HTERT RPE-1 (cell line): ENCODE measurements around the gene AK6.
"Not testable (repeated sequence)": the region's sequence is repeated elsewhere in the genome, so short reads cannot be mapped to it uniquely, and the experiment has no call there.

Experiments used
- in situ Hi-C: fragments of 300-500 bp; cut with MboI; formaldehyde crosslinking; loops from 4 replicates; pipeline ENCODE4 v1.14.3; 2020; ENCODE audit warnings: low sequenced_read_pairs

Gene AK6

DNA sequence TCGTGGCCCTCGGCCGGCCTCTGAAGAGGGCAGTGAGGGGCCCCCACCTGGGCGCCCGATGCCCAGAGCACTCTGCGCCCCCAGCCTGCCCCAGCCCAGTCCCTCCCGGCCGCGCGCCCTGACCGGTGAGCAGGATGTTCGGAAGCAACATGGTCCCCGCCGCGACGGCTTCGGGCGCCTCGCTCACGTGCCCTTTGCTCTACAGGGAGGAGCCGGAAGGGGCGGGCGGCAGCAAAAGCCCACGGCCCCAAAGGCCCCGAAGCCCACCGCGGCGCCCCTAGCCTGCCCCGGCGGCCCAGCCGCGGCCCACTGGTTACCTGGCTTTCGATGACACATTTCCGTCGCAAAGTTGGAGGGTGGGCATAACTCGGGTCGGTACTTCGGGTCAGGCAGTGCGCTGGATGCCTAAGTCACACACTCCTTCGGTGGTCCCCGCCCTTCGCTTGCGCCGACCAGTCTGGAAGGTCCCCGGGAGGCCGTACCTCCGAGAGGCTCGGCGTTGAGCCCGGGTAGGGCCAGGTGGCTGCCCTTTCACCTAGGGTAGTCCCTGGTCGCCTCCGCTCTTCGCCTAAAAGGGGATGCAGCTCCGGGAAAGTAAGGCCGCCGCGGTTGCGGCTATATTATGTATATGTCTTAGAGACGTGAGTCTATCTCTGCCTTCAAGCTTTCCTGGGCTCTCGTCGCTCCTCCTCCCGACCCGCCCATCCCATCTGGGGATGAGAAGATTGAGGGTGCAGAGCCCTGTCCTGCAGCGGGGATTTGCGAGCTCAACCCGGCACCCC, at the start of gene AK6, which contains the start of the genes RAD17 and TAF9:
AK6 (minus strand) TSS at position 181 of the 782 bp plus-strand sequence; CDS start at position 151, 30 bp downstream.
RAD17 (plus strand) TSS at position 479 of the 782 bp plus-strand sequence. CDS start 2,391 bp downstream, outside the sequence.
TAF9 (minus strand) TSS at position 181 of the 782 bp plus-strand sequence. CDS start 3,783 bp downstream, outside the sequence.
- in situ Hi-C loops = no loop called here

DNA sequence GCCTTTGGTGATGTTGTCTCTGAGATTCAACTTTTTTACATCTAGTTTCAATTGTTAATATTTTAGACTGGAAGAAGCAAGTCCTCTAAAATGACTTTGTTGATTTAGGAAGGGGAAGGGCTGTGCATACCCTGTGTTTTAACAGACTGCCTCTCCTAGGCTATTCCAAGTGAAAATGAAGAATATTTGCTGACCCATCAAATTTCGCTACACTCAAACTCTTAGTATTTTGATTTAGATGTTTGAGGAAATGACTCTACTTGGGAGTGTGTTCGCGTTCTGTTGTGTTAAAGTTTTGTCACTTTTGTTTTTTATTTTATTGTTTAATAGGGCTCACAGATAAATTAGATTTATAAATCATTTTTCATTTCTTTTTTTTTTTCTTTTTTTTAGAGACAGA, 49.2 kb upstream of the AK6 start:
- in situ Hi-C loops = no loop called here

DNA sequence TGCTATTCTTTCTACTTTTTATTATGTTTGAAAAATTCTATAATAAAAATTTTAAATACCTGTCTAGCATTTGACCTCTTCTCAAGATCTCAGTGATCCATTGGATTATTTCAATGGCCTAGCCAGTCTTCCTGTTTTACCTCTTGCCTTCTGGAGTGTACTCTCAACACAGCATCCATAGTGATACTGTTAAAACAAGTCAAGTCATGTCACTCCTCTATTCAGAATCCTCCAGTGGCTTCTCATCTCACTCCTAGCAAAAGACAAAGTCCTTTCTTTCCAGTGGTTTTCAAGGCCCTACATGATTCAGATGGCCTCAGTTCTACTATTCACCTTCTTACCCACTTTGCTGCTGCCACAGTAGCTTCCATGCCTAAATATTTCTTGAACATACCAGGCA, 47.4 kb upstream of the AK6 start:
- in situ Hi-C loops = no loop called here

DNA sequence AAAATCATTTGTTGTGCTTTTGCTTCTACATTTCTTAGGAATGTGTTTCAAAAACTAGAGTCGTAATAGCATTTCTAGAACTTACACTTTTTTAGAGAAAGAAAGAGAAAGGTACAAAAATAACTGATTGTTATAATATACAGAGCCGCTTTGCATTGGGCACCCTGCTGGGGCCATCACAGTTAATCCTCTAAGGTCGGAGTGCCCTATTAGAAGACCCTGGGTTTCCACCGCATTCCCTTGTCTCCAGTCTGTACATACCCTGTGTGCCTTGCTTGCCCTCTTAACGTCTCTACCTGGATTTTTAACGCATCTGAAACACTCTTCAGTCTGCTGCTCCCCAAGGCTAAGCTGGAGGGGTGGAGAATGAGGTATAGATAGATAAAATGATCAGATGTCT, 46.9 kb upstream of the AK6 start:
- in situ Hi-C loops = no loop called here

DNA sequence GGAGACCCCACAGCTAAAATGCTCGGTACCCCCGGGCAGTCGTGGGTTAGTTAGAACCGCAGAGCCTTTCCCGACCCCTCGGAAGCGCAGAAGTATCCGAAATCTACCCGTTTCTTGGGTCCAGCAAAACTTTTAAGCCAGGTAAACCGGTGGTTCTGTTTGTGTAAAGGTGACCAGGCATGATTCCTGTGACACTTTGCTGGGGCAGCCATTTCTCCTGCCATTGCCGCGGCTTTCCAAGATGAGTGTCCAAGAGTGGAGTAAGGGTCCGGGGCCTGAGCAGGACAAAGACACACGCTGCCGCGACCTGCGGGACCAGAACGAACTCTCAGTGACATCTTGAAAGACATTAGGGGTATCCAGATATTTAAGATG, 46.3 kb upstream of the AK6 start:
- in situ Hi-C loops = no loop called here

DNA sequence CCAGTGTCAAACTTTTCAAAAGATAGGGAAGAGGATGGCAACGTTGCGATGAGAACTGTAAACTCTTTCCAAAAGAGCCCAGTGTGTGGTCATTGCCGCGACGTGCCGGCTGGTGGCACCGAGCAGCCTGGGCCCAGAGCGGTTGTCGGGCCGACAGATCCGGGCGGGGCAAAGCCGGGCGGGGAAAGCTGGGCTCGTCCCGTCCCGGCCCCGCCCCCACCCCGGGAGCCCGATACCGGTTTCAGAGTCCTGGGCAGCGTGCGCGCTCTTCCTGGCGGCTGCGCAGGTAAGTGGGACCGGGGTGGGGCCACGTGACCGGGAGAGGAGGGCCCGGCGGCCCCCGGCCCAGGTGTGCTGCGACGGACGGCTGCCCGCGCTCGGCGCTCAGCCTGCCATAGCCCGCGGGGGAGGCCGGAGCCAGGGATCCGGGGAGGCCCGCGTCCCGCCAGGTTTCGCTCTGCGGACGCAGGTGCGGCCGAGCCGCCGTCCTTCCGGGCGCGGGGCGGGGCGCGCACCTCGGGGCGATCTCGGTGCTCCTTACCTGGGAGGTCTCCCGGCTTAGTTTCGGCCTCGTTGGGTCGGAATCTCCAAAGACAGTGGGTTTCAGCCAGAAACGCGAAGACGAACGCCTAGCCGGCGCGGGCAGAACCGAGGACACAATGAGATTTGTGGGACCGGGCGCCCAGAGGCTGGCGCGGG, 45.7 kb upstream of the AK6 start, which contains the start of gene MARVELD2:
MARVELD2 (plus strand) TSS at position 232 of the 699 bp plus-strand sequence. CDS start 4,270 bp downstream, outside the sequence.
- in situ Hi-C loops = no loop called here

DNA sequence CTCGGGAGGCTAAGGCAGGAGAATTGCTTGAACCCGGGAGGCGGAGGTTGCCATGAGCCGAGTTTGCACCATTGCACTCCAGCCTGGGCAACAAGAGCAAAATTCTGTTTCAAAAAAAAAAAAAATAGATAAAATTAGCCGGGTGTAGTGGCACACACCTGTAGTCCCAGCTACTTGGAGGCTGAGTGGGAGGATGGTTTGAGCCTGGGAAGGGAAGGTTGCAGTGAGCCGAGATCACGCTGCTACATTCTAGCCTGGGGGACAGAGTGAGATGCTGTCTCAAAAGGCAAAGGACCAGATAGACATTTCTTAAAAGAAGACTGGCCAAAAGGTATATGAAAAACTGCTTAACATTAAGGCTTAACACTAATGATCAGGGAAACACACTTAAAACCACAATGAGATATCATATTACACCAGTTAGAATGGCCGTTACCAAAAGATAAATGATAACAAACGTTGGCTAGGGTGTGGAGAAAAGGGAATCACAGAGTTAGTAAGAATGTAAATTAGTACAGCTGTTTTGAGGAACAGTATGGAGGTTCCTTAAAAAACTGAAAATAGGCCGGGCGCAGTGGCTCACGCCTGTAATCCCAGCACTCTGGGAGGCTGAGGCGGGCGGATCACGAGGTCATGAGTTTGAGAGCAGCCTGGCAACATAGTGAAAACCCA, 35.5 kb upstream of the AK6 start:
- in situ Hi-C loops = no loop called here

DNA sequence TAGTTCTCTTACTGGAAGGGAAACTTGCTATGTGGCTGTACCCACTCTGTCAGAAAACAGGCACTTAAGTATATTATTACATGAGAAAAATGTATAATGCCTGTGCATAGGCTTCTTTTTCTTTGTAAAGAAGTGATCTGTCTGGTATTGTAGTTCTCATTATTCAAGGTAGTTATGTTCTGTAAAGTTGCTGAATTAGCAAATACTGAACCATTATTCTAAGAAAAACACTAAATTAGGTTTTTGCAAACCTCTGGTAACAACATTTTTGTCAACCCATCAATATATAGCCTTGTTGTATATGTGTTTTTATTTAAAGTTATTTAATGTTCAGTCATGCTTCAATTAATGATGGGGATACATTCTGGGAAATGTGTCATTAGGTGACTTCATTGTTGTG, 9.1 kb upstream of the AK6 start:
- in situ Hi-C loops = no loop called here

DNA sequence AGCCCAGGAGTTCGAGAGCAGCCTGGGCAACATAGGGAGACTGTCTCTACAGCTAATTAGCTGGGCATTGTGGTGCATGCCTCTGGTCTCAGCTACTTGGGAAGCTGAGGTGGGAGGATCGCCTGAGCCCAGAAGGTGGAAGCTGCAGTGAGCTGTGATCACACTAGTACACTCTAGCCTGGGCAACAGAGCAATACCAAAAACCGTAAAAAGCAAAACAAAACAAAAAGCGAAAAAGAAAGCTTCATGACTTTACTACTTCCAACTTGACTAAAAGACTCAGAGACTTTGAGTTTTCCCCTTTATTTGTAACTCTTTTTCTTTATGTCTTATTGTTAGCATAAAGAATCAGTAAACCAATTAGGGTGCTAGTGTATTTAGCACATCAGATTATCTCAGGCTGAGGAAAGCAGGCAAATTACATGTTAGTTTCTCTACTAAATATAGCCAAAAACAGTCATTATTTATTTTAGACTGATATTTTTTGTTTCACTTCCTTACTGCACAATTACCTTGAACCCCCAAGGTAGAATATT, 5.7 kb upstream of the AK6 start:
- in situ Hi-C loops = no loop called here

DNA sequence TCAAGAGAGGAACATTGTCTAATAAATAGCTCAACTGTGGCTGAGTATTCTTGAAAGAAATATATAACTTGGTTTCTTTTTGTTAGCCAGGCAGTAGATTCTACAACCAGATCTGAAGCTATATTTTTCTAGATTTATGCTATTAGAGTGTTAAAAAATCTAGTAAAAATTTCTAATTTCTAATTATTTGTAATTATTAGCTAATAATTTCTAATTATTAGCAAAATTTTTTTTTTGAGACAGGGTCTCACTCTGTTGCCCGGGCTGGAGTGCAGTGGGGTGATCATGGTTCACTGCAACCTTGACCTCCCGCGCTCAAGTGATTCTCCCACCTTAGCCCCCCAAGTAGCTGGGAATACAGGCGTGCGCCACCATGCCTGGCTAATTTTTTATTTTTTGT, 3.1 kb upstream of the AK6 start:
- in situ Hi-C loops = no loop called here

DNA sequence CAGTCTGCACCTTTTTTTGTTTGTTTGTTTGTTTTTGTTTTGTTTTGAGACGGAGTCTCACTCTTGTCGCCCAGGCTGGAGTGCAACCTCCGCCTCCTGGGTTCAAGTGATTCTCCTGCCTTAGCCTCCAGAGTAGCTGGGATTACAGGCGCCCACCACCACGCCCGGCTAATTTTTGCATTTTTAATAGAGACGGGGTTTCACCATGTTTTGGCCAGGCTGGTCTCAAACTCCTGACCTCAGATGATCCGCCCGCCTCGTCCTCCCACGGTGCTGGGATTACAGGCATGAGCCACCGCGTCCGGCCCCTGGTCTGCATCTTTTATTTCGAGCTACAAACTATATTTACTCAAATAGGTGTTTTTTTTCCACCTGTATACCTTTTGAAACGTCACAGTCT, 1.0 kb upstream of the AK6 start:
- in situ Hi-C loops = not testable (repeated sequence)

DNA sequence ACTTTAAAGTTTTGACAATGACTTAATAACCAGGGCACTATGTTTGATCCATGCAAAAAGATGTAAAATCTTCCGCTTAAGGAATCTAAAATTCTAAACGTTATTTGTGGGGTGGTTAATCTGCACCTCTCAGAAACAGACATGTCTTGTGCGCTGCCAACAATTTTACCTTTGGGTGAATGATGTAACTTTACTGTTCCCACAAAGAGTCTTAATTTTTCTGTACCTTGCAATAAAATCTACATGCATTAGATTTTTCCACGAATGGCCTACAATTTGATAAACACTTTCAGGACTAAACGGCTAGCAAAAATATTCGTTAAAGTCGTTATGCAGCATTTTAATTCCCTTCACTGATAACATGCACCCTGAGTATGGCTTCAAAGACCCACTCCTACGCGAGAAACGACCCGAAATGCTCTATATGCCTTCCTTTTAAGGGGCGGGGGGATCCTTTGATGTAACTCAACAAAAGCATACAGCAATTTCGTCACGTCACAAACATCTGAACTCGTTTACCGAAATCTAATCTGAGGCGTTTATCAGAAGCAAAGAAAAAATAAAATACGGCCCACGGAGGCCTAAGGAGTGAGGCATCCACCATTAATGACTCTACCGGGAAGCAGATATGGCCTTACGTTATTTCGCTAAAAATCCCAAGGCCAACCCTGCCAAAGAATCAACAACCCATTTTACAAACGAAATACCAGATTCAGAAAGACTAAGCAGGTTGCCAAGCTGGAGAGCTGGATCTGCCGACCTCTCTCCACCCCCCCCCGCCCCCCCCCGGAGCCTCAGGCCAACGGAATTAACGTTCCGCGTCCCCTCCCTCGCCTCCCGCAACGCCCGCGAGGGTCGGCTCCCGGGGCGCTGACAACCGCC, 621 bp downstream of the AK6 start:
- in situ Hi-C loops = no loop called here

DNA sequence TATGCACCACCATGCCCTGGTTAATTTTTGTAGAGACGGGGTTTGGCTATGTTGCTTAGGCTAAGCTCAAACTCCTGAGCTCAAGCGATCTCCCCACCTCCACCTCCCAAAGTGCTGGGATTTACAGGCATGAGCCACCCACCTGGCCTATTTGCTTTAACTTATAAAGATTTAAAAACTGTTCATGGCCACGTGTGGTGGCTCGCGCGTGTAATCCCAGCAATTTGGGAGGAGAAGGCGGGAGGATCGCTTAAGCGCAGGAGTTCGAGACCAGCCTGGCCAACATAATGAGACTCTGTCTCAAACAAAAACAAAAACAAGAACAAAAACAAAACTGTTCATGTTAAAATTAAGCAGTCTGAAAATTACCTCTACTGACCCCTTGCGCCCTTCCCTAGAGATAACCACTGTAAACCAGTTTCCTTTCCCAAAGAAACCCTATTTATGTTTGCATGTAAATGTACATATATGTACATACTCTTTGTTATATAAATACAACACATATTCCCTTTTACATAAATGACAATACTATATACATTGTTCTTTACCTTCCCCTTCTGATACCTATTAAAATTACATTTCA, 1.5 kb downstream of the AK6 start:
- in situ Hi-C loops = no loop called here

DNA sequence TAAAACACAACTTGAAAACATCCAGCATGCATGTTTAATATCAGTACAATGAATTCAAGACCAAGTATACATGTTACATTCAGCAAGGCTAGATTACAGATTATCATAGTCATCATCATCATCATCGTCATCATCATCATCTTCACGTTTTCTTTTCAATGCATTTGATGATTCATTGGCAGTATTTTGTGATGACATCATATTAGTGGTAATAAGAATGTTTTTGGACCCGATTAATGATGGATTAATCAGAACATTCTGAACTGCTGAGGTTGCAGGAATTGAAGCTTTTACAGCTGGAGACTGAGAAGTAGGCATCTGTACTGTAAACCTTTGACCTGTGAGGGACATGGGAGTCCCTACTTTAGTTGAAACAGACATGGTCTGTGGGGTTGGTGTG, 4.5 kb downstream of the AK6 start:
- in situ Hi-C loops = no loop called here

DNA sequence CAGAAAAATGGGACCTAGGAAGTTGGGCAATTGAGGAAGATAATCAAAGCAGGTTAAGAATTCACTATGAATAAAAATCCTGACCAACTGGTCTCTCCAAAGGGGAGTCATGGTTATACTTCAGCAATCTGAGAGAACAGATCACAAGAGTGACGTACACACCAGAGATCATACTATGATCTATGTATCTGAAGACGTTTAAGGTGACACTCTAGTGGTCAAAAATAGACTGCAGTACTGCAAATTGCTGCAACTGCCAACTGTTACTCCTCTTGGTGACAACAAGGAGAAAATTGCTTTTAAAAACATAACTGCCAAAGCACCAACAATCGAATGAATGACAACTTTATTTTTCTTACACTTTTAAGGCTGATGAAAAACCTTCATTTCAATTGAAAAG, 4.9 kb downstream of the AK6 start:
- in situ Hi-C loops = no loop called here

DNA sequence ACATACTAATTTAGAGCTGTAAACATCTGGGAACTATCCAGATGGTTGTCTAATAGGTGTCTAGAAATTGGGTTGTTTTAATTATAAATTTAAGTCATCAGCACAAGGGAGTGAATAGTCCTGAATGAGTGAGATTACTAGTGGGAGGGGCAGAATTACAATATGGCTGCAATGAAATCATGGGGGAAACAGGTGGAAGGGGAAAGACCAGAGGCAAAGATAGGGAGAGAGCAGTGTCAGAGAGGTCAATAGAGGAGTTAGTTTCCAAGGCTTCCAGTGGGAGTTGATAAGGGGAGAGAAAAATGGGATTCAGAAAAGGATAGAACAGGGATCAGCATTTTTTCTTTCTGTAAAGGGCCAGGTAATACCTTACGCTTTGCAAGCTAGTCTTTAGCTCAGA, 8.9 kb downstream of the AK6 start:
- in situ Hi-C loops = no loop called here

DNA sequence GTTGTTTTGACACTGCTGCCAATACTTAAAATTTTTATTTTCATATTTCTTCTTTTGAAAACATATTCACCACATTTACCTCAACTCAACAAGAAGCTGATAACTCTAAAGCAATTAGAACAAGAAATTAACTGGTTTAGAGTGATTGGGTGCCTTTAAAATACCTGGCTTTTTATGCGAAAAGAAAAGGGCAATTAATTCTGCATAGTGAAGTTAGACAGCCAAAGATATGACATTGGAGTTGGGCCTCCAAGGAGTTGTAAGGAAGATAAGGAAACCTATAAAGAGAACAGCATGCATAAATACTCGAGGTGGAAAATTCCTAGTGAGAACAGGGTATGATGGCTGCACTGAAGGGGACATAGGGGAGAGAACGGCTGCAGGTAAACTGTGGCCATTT, 9.6 kb downstream of the AK6 start:
- in situ Hi-C loops = no loop called here

DNA sequence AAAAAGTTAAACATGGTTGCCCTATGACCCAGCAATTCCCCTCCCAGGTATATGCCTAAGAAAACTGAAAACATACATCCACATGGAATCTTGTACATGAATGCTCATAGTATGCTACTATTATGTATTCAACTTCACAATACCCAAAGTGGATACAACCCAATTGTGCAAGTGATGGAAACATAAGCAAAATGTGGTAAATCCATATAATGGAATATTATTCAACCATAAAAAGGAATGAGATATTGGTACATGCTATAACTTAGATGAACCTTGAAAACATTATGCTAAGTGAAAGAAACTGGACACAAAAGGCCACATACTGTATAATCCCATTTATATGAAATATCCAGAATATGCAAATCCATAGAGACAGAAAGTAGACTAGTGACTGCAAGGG, 18.7 kb downstream of the AK6 start:
- in situ Hi-C loops = no loop called here

DNA sequence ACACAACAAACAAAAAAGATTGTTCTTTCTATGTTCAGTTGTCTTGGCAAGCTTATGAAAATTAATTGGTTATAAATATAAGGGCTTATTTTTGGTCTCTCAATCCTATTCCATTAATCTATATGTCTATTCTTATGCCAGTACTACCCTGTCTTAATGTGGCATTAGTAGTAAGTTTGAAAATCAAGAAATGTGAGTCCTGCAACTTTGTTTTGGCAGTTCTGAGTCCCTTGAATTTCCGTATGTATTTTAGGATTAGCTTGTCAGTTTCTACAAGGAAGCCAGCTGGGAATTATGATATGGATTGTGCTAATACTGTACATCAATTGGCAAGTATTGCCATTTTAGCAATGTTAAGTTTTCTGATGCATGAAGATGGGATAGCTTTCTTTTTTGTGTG, 26.2 kb downstream of the AK6 start:
- in situ Hi-C loops = no loop called here
